ENCODE measurements around the gene SKI.

The SKI gene

GRCh38 chr1:2232916-2233438, 4.9 kb downstream of the SKI start:
- H3K4me3 ChIP-seq (ENCODE audit: low read depth, low read length), result no peak overlapping the region
- no peak for TF ChIP-seq CTCF (IDR thresholded peaks at IDR 0.05; ENCODE audit: low read depth, low read length, missing control alignments)
- no peak for DNase-seq (ENCODE audit: low read depth)

GRCh38 chr1:2233468-2233867, 5.3 kb downstream of the SKI start:
- no peak for DNase-seq (ENCODE audit: low read depth)
- no peak for TF ChIP-seq CTCF (IDR thresholded peaks at IDR 0.05; ENCODE audit: low read depth, low read length, missing control alignments)
- H3K4me3 ChIP-seq (ENCODE audit: low read depth, low read length), result no peak overlapping the region

- TF ChIP-seq CTCF (IDR thresholded peaks at IDR 0.05; ENCODE audit: low read depth, low read length, missing control alignments), result no peak
- no peak for DNase-seq (ENCODE audit: low read depth)
- no peak overlapping the region for H3K4me3 ChIP-seq (ENCODE audit: low read depth, low read length)
Observed at GRCh38 chr1:2233997-2234761, 6.1 kb downstream of the SKI start.

- no peak for TF ChIP-seq CTCF (IDR thresholded peaks at IDR 0.05; ENCODE audit: low read depth, low read length, missing control alignments)
- no peak overlapping the region for H3K4me3 ChIP-seq (ENCODE audit: low read depth, low read length)
- DNase-seq (ENCODE audit: low read depth), result no peak
Observed at GRCh38 chr1:2234762-2235113, 6.6 kb downstream of the SKI start.

GRCh38 chr1:2235300-2235998, 7.3 kb downstream of the SKI start:
- no peak for DNase-seq (ENCODE audit: low read depth)
- TF ChIP-seq CTCF (IDR thresholded peaks at IDR 0.05; ENCODE audit: low read depth, low read length, missing control alignments), result no peak
- H3K4me3 ChIP-seq (ENCODE audit: low read depth, low read length), result no peak overlapping the region

- no peak for TF ChIP-seq CTCF (IDR thresholded peaks at IDR 0.05; ENCODE audit: low read depth, low read length, missing control alignments)
- no peak overlapping the region for H3K4me3 ChIP-seq (ENCODE audit: low read depth, low read length)
- no peak for DNase-seq (ENCODE audit: low read depth)
Observed at GRCh38 chr1:2236695-2237677, 8.9 kb downstream of the SKI start.
